Endothelial cell (in vitro differentiated cells): ENCODE results near the gene HHAT. TPM values are rescaled to one million over a fixed set of nuclear protein-coding genes. Genes with fewer than 3 reads are reported as not detected.
"Not testable (repeated sequence)": the region's sequence is repeated elsewhere in the genome, so short reads cannot be mapped to it uniquely, and the experiment has no call there.

Source experiments
- DNase-seq: peaks from one replicate; pipeline ENCODE4 v3.0.0; 2021; ENCODE audit warnings: low spot score
- H3K27ac Mint-ChIP-seq: one replicate; pipeline ENCODE4 v1.8.0; 2021; ENCODE audit warnings: mixed read lengths, inconsistent platforms; ENCODE audit not compliant: unreplicated experiment
- H3K27me3 Mint-ChIP-seq: one replicate; pipeline ENCODE4 v1.8.0; 2021; ENCODE audit warnings: mild to moderate bottlenecking, moderate library complexity, mixed read lengths, inconsistent platforms; ENCODE audit not compliant: unreplicated experiment
- H3K36me3 Mint-ChIP-seq: one replicate; pipeline ENCODE4 v1.8.0; 2021; ENCODE audit warnings: mild to moderate bottlenecking, low read depth, mixed read lengths, inconsistent platforms; ENCODE audit not compliant: unreplicated experiment
- H3K4me1 Mint-ChIP-seq: one replicate; pipeline ENCODE4 v1.8.0; 2021; ENCODE audit warnings: mild to moderate bottlenecking, mixed read lengths, inconsistent platforms; ENCODE audit not compliant: unreplicated experiment
- H3K4me3 Mint-ChIP-seq: one replicate; pipeline ENCODE4 v1.8.0; 2021; ENCODE audit warnings: mild to moderate bottlenecking, mixed read lengths, inconsistent platforms; ENCODE audit not compliant: unreplicated experiment
- H3K9me3 Mint-ChIP-seq: one replicate; pipeline ENCODE4 v1.8.0; 2021; ENCODE audit warnings: mixed read lengths, inconsistent platforms; ENCODE audit not compliant: unreplicated experiment
- CTCF ChIP-seq: fragments of 200-600 bp; sonication (generic); IDR thresholded peaks from one replicate; pipeline ENCODE4 v1.5.0; 2021; ENCODE audit warnings: antibody characterized with exemption; ENCODE audit not compliant: unreplicated experiment
- total RNA-seq: library from RNA; stranded (reverse); fragmentation: NEBNext Ultra II Directional; extraction: Animal tissue kit (Norgen Biotek cat#: 25700); gene quantifications from one replicate; pipeline ENCODE4 v1.2.1, GENCODE V29; 2021; ENCODE audit not compliant: unreplicated experiment

Gene HHAT
- total RNA-seq, 1 donor from 2014 or later: 6.0 TPM

- Mint-ChIP-seq H3K36me3 (no peaks in the 10 kb centered on the region), H3K27ac (no peak overlapping the region), H3K4me3 (no peak overlapping the region), H3K9me3 (no peaks in the 10 kb centered on the region), H3K4me1 (peaks cover 2% of the 10 kb centered on the region), H3K27me3 (peaks cover 2% of the 10 kb centered on the region)
- no peak for TF ChIP-seq CTCF
- DNase-seq: no peak
These were observed 323.7 kb downstream of the HHAT start for GRCh38 chr1:210652329-210652954.

GRCh38 chr1:210653771-210654170 is 325.1 kb downstream of the HHAT start:
- H3K4me1 Mint-ChIP-seq: peaks cover 2% of the 10 kb centered on the region
- H3K9me3 Mint-ChIP-seq: no peaks in the 10 kb centered on the region
- no peak for DNase-seq
- H3K36me3 Mint-ChIP-seq: no peaks in the 10 kb centered on the region
- TF ChIP-seq CTCF: no peak
- H3K27me3 Mint-ChIP-seq: peaks cover 2% of the 10 kb centered on the region
- no peak overlapping the region for H3K4me3 Mint-ChIP-seq
- H3K27ac Mint-ChIP-seq: no peak overlapping the region

GRCh38 chr1:210654176-210654981 is 325.7 kb downstream of the HHAT start:
- Mint-ChIP-seq H3K36me3 (no peaks in the 10 kb centered on the region), H3K27ac (no peak overlapping the region), H3K4me1 (peaks cover 2% of the 10 kb centered on the region), H3K4me3 (no peak overlapping the region), H3K9me3 (no peaks in the 10 kb centered on the region), H3K27me3 (peaks cover 2% of the 10 kb centered on the region)
- TF ChIP-seq CTCF: no peak
- no peak for DNase-seq

- DNase-seq: no peak
- H3K9me3 Mint-ChIP-seq: no peaks in the 10 kb centered on the region
- no peaks in the 10 kb centered on the region for H3K36me3 Mint-ChIP-seq
- H3K27me3 Mint-ChIP-seq: peaks cover 2% of the 10 kb centered on the region
- H3K4me1 Mint-ChIP-seq: peaks cover 2% of the 10 kb centered on the region
- H3K4me3 Mint-ChIP-seq: no peak overlapping the region
- no peak overlapping the region for H3K27ac Mint-ChIP-seq
- TF ChIP-seq CTCF: no peak
These were observed 326.8 kb downstream of the HHAT start for GRCh38 chr1:210655511-210655910.

- Mint-ChIP-seq H3K27me3 (peaks cover 4% of the 10 kb centered on the region), H3K4me1 (no peaks in the 10 kb centered on the region), H3K27ac (no peak overlapping the region), H3K36me3 (no peaks in the 10 kb centered on the region), H3K9me3 (no peaks in the 10 kb centered on the region), H3K4me3 (no peak overlapping the region)
- DNase-seq: no peak
- TF ChIP-seq CTCF: no peak
These were observed 329.1 kb downstream of the HHAT start for GRCh38 chr1:210657806-210658205.

- H3K27ac Mint-ChIP-seq, H3K9me3 Mint-ChIP-seq, H3K27me3 Mint-ChIP-seq, H3K36me3 Mint-ChIP-seq, H3K4me3 Mint-ChIP-seq, DNase-seq, H3K4me1 Mint-ChIP-seq: not testable (repeated sequence)
These were observed 332.8 kb downstream of the HHAT start for GRCh38 chr1:210661520-210661919.
